Upper lobe of right lung (tissue), 1 donor: ENCODE results near the gene RIN1. TPM values are rescaled to one million over a fixed set of nuclear protein-coding genes. Genes with fewer than 3 reads are reported as not detected.
"Not testable (repeated sequence)": the region's sequence is repeated elsewhere in the genome, so short reads cannot be mapped to it uniquely, and the experiment has no call there.

Experiments
- ATAC-seq: fragments of 200-7000 bp; cut with Tn5 transposase; one replicate; pipeline ENCODE4 v1.9.1; 2020; ENCODE audit warnings: mild to moderate bottlenecking, moderate library complexity
- DNase-seq: peaks from one replicate; pipeline ENCODE4 v3.0.0-alpha.2; 2020
- H3K27ac ChIP-seq: fragments of 200-600 bp; one replicate; pipeline ENCODE4 v1.8.0; 2022
- H3K27me3 ChIP-seq: fragments of 200-600 bp; one replicate; pipeline ENCODE4 v1.8.0; 2022; ENCODE audit warnings: mild to moderate bottlenecking
- H3K36me3 ChIP-seq: fragments of 200-600 bp; one replicate; pipeline ENCODE4 v1.8.0; 2022
- H3K4me1 ChIP-seq: fragments of 200-600 bp; one replicate; pipeline ENCODE4 v1.8.0; 2022
- H3K4me3 ChIP-seq: fragments of 200-600 bp; one replicate; pipeline ENCODE4 v1.8.0; 2022; ENCODE audit warnings: mild to moderate bottlenecking
- H3K9me3 ChIP-seq: fragments of 200-600 bp; one replicate; pipeline ENCODE4 v1.8.0; 2022
- CTCF ChIP-seq: fragments of 200-600 bp; IDR thresholded peaks from one replicate; pipeline ENCODE4 v1.8.0; 2022; ENCODE audit warnings: antibody characterized with exemption
- intact Hi-C: fragments of 100-400 bp; cut with DNase I; formaldehyde crosslinking; loops from one replicate; pipeline ENCODE4 v1.11.0; 2022
- total RNA-seq: library from RNA; stranded (reverse); fragmentation: NEBNext Ultra II Directional; extraction: Animal tissue kit (Norgen Biotek cat#: 25700); gene quantifications from one replicate; pipeline ENCODE4 v1.2.1, GENCODE V29; 2021
- donor health status: DM: no; HTN: yes; CAD: no; lungs with severe emphysema.

The RIN1 gene
- total RNA-seq, 1 donor from 2014 or later = 7.4 TPM

- H3K4me1 ChIP-seq = peaks cover 8% of the 10 kb centered on the region
- H3K9me3 ChIP-seq = no peaks in the 10 kb centered on the region
- peak overlapping the region; percentile 65 for H3K4me3 ChIP-seq
- no peaks in the 10 kb centered on the region for H3K36me3 ChIP-seq
- no peak for ATAC-seq
- DNase-seq = no peak
- TF ChIP-seq CTCF = no peak
- H3K27me3 ChIP-seq = no peaks in the 10 kb centered on the region
- H3K27ac ChIP-seq = peak overlapping the region; percentile 82
- intact Hi-C loops = loop anchor here (10.0 kb wide), 1 partner anchor 73 kb away; no protein-coding TSS in a partner anchor
Observed at GRCh38 chr11:66311470-66311964, 24.7 kb downstream of the RIN1 start.

- intact Hi-C loops = loop anchor here (10.0 kb wide), 1 partner anchor 74 kb away; no protein-coding TSS in a partner anchor
- not testable (repeated sequence) for H3K4me3 ChIP-seq, H3K4me1 ChIP-seq, H3K36me3 ChIP-seq, H3K9me3 ChIP-seq, H3K27me3 ChIP-seq, ATAC-seq, H3K27ac ChIP-seq, DNase-seq
Observed at GRCh38 chr11:66310803-66311440, 25.3 kb downstream of the RIN1 start.

- ATAC-seq = no peak
- intact Hi-C loops = loop anchor here (10.0 kb wide), 1 partner anchor 74 kb away; no protein-coding TSS in a partner anchor
- H3K4me1 ChIP-seq = peaks cover 7% of the 10 kb centered on the region
Observed at GRCh38 chr11:66310324-66310723, 25.9 kb downstream of the RIN1 start.

GRCh38 chr11:66309475-66309874 lies 26.8 kb downstream of the RIN1 start:
- Histone ChIP-seq H3K4me3 (no peak overlapping the region), H3K4me1 (peaks cover 7% of the 10 kb centered on the region), H3K9me3 (no peaks in the 10 kb centered on the region), H3K27ac (no peak overlapping the region), H3K27me3 (no peaks in the 10 kb centered on the region), H3K36me3 (no peaks in the 10 kb centered on the region)
- ATAC-seq (no peak), DNase-seq (no peak)
- TF ChIP-seq CTCF = no peak
- intact Hi-C loops = no loop called here

More at GRCh38 chr11:66310324-66310723, 25.9 kb downstream of the RIN1 start:
- Histone ChIP-seq H3K36me3 (no peaks in the 10 kb centered on the region), H3K27me3 (no peaks in the 10 kb centered on the region), H3K9me3 (no peaks in the 10 kb centered on the region), H3K4me3 (no peak overlapping the region), H3K27ac (no peak overlapping the region)
- no peak for DNase-seq
- TF ChIP-seq CTCF = no peak

- DNase-seq (no peak), ATAC-seq (no peak)
- H3K27me3 ChIP-seq = no peaks in the 10 kb centered on the region
- no peak overlapping the region for H3K27ac ChIP-seq
- H3K9me3 ChIP-seq = no peaks in the 10 kb centered on the region
- intact Hi-C loops = no loop called here
- no peak overlapping the region for H3K4me3 ChIP-seq
- TF ChIP-seq CTCF = no peak
- no peaks in the 10 kb centered on the region for H3K4me1 ChIP-seq
- no peaks in the 10 kb centered on the region for H3K36me3 ChIP-seq
Observed at GRCh38 chr11:66302656-66303055, 33.6 kb downstream of the RIN1 start.

GRCh38 chr11:66299186-66299585 lies 37.0 kb downstream of the RIN1 start:
- no peak for TF ChIP-seq CTCF
- peak; percentile 18 for ATAC-seq
- H3K36me3 ChIP-seq = no peaks in the 10 kb centered on the region
- H3K4me3 ChIP-seq = no peak overlapping the region
- H3K27ac ChIP-seq = no peak overlapping the region
- no peak for DNase-seq
- H3K4me1 ChIP-seq = no peaks in the 10 kb centered on the region
- no peaks in the 10 kb centered on the region for H3K27me3 ChIP-seq
- intact Hi-C loops = no loop called here
- no peaks in the 10 kb centered on the region for H3K9me3 ChIP-seq
